GM18870 (cell line): ENCODE measurements around the gene LDHD.
"Not testable (repeated sequence)": the region's sequence is repeated elsewhere in the genome, so short reads cannot be mapped to it uniquely, and the experiment has no call there.

Experiments
- ATAC-seq: cut with Tn5 transposase; IDR thresholded peaks from one replicate; pipeline ENCODE4 v1.9.1; 2021; ENCODE audit warnings: moderate library complexity; ENCODE audit not compliant: unreplicated experiment

LDHD gene

DNA sequence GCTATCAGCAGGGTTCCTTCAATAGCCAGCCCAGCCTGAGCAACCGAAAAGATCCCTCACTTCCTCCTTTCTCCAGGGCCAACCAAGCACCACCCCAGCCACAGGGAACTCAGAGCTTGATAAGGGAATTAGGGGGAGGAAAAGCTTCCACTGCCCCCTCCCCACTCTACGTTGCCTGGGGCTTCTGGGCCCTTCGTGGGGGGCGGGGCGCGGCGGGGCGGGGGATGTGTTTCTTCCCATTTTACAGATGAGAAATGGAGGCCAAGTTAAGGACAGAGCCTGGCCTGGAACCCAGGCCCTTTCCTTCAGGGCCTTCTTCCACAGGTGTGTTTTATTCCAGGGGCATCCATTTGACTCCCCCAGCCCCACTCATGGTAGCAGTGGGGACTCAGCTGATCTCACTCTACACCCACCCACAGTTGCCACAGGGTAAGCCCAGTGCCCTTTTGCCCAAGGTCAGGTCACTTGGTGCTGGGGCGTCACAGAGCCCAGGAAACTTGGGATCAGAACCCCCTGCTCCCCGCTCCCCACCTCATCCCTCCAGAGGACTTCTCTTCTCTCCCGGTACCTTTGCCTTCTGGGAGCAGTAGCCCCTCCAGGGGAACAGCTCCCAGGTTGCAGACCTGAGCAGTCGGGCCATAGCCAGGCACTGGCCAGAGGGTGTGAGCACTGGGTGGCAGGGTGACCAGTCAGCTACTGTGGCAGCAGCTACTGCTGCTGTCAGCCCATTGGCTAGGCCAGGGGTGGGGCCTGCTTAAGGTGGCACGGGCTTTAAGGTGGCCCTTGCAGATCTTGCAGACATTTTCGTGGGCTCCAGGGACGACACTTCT lies at the start of gene LDHD:
Gene LDHD (minus strand): TSS at position 700 of the 830 bp plus-strand sequence. CDS start 60 bp downstream, at position 640.
- no peak for ATAC-seq

- no peak for ATAC-seq
Measured at GRCh38 chr16:75160386-75160785, 43.8 kb upstream of the LDHD start.

- no peak for ATAC-seq
Measured at GRCh38 chr16:75152635-75153034, 36.1 kb upstream of the LDHD start.

GRCh38 chr16:75151798-75152197 lies 35.2 kb upstream of the LDHD start:
- no peak for ATAC-seq

- peak; percentile 70 for ATAC-seq
Measured at GRCh38 chr16:75148311-75149195, 32.0 kb upstream of the LDHD start, which contains the start of gene ZFP1. Gene ZFP1, plus strand, starts transcription at chr16:75148524. Its CDS starts 4,428 bp downstream, at chr16:75152952.

GRCh38 chr16:75147968-75148310 lies 31.4 kb upstream of the LDHD start:
- no peak for ATAC-seq

- ATAC-seq, result no peak
Measured at GRCh38 chr16:75143941-75144340, 27.4 kb upstream of the LDHD start.

- ATAC-seq, result no peak
Measured at GRCh38 chr16:75139498-75139897, 22.9 kb upstream of the LDHD start.

- ATAC-seq, result no peak
Measured at GRCh38 chr16:75138636-75139035, 22.1 kb upstream of the LDHD start.

- no peak for ATAC-seq
Measured at GRCh38 chr16:75138233-75138632, 21.7 kb upstream of the LDHD start.

GRCh38 chr16:75131081-75131480 lies 14.5 kb upstream of the LDHD start:
- no peak for ATAC-seq

DNA sequence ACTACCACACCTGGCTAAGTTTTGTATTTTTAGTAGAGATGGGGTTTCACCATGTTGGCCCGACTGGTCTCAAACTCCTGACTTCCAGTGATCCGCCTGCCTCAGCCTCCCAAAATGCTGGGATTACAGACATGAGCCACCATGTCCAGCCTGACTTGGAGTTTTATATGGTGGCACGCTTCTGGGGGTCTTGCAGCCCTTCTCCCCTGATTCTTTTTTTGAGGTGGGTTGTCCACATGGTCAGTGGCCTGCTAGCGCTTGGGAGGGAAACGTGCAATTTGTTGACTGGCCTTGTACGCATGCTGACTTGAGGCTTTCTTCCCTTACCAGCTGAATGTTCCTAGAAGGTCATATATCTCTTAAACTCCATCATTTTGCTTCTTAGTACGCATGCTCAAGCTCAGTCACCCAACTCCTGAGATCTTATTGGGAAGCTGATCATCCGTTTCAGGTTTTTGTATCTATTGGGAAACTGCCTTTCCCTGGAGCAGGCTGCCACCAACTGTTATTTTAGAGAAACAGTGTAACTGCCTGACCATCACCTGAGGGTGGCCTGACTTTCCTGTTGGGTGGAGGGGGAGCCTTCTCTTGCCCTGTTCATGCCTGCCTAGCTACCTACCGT lies 13.7 kb upstream of the LDHD start:
- ATAC-seq, result no peak

- ATAC-seq, result not testable (repeated sequence)
Measured at GRCh38 chr16:75129421-75130149, 13.0 kb upstream of the LDHD start.

- no peak for ATAC-seq
Measured at GRCh38 chr16:75127713-75128415, 11.3 kb upstream of the LDHD start.

GRCh38 chr16:75122609-75123008 lies 6.0 kb upstream of the LDHD start:
- no peak for ATAC-seq

DNA sequence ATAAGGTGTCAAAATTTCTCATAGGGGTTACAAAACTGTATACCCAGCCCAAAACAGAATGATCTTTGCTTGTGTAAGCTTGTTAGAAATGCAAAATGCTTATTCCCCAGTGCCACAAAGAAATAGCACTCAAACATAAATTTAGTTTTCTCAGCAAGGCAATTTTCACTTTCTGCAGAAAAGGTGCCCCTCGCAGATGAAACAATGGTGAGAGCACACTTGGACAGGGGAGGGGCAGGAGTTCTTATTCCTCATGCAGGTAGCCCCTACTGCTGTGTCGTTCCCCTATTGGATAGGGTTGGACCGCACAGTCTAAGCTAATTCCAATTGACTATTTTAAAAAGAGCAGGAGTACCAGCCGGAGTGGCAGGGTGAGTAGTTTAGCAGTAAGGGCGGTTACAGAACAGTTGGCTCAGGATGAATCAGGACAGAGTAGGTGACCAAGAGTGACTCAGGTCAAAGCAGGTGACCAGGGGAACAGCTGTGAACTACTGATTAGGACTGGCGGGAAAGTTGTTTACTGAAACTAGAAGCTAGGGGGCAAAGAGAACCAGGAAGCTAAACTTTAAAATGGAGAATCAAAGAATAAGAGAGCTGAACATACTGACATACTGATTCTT lies 5.5 kb upstream of the LDHD start:
- ATAC-seq, result no peak

DNA sequence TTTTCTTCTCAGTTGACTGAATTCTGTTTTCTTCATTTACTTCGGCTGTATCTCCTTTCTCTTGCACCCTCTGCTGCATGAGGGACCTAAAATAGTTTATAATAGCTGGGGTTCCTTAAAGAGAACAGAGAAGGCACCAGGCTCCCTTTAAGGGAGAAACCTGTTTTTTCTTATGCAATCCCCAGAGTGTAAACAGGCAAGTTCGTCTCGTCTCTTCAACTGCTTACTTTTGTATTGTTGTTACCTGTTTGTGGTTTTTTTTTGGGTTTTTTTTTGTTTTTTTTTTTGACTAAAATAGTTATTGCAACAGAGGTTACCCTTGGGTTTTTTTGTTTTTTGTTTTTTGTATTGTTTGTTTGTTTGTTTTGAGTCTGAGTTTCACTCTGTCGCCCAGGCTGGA lies 3.7 kb upstream of the LDHD start:
- no peak for ATAC-seq

DNA sequence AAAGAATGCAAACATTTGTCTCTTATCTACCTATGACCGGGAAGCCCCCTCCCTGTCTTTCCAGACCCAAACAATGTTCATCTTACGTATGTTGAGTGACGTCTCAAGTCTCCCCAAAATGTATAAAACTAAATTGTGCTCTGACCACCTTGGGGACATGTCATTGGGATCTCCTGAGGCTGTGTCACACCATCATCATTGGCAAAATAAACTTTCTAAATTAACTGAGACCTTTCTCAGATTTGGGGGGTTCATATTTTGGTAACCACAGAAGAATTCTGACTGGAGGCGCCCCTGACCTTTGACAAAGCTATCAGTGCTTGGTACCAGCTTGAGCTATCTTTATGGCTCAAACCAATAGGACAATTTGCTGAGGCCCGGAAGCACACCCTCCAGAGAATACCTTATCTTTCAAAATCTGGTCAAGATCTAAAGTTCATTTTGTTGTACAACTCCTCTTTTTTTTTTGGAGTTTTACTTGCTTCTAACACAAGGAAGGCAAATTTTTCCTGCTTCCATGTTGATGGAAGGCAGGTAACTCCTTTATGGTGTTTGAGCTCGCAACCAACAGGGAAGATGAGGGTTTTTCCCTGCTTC lies 2.5 kb upstream of the LDHD start:
- ATAC-seq, result no peak

GRCh38 chr16:75116911-75117245 lies 298 bp upstream of the LDHD start:
- no peak for ATAC-seq
